H4 (cell line): ENCODE measurements around the gene SIGMAR1. TPM values are rescaled to one million over a fixed set of nuclear protein-coding genes. Genes with fewer than 3 reads are reported as not detected.

ENCODE experiments used
- DNase-seq: peaks from one replicate; pipeline ENCODE4 v3.0.0-alpha.2; 2015; ENCODE audit warnings: low spot score
- total RNA-seq: library from RNA; depleted of rRNA; stranded (reverse); fragments of >200 nt; shearing (Covaris generic); gene quantifications from 2 replicates; pipeline ENCODE4 v1.2.3, GENCODE V29; 2014

The SIGMAR1 gene
- total RNA-seq, 1 experiment from 2014 or later = 127 TPM

DNA sequence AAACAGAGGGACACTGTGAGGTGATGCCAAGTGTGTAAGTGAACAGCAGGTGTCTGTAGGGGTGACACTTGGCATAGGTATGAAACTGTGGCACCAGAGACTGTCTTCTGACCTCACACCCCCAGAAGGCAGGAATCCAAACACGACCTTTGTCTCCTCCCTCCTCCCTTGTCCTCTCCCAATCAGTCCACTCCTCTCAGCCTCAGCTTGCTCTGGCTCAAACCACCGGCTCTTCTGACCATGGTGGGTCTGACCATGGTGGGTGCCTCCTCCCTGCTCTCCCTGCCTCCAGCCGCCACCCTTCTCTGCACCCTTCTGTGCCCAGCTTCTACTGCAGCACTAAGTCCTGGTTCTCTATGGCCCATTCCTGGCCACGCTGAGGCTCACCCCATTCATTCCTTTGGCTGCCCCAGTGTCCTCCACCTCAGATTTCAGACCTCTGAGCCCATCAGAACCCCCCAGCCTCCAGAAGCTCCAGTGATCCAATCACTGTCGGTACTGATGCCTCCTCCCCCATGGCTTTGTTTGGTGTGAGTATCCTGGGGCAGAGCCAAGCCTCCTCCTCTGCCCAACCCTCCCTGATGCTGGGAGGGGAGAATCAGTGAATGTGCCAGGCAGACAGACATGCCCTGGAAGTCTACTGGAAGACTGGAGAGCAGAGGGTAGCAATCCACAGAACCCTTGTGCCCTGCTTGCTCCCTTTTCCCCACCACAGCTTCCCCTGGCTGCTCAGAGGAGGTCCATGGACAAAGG lies 7.0 kb downstream of the SIGMAR1 start:
- DNase-seq = no peak

DNA sequence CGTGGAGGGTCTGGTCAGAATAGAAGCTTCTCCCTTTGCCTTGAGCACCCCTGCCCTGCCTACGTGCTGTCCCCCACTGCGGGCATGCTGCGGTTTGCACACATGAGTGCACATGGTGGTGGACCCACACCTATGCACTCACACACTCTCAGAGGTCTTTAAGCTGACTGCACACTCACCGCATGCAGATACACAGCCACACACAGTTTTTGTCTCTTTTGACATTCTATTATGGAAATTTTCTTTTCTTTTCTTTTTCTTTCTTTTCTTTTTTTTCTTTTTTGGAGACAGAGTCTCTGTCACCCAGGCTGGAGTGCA lies 8.1 kb downstream of the SIGMAR1 start:
- no peak for DNase-seq

DNA sequence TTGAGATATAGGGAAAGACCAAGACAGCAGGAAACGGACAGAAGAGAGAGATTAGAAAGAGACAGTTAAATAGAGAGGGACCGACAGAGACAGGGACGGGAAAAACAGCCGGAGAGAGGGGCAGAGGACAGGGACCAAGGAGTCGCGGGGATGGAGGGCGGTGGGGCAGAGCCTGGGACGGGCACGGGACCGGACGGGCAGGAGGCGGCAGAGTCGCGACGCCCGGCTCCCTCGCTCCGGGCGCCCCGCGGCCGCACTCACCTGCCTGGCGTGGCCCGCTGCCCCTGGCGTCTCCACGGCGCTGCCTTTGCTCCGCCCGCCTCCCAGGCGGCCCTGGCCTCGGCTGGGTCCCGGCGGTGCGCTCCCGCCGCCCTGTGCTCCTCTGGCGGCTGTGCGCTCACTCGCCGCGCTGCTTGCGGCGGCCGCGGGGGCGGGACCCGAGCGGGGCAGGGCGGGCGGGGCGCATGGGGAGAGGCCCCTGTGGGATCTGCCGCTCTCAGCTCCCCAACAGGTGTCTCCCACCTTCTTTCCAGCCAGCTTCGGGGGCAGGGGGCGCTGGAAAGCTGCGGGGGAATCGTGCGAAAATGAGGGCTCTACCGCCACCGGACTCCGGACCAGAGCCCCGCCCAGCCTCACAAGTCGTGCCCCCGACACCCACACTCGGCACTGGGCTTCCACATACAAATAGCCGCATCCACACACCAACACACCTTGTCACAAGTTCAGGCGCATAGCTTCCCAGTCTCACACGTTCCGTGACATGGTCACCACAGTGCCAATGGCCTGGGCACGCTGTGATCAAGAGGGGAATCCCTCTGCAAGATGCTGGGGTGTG lies 8.7 kb downstream of the SIGMAR1 start, which contains the start of gene ARID3C:
Gene ARID3C (minus strand): TSS at position 411 of the 835 bp plus-strand sequence. CDS start 1,052 bp downstream, outside the sequence.
- no peak for DNase-seq

DNA sequence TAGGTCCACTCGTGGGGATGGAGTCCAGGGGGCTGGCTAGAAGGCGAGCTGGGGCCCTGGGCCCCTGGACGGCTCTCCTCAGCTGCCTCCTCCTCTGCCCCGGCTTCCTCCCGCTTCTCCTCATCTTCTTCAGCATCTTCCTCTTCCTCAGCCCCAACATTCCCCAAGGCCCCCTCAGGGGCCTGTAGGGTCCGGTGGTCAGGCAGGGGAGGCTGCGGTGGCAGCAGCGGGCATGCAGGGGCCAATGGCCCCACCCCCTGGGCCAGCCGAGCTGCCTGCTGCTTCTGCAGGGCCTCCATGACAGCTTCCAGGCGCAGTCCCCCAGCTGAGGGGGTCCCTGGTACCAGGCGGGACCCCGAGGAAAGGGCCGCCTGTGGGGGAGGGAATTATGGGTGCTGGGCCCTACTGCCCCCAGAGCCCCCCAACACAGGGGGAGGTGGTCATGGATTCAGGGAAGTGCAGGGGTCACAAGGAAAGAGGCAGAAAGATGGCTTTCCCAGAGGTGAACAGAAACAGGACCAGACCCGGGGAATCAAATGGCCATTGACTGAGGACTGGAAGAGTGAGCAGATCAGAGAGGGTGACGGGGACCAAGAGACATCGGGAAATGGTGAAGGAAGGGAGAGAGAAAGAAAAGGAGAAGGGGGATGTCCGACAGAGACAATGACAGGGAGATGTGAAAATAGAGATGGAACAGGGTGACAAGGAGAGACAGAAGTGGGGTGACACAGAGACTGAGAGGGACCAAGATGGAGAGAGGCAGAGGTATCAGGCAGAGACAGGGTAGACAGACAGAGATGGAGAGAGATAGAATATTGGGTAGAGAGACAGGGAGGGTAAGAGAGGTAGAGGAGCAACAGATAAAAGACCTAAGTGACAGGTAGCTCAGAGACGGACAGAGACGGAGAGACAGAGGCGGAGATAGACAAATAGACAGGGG lies 9.6 kb downstream of the SIGMAR1 start:
- DNase-seq = no peak

DNA sequence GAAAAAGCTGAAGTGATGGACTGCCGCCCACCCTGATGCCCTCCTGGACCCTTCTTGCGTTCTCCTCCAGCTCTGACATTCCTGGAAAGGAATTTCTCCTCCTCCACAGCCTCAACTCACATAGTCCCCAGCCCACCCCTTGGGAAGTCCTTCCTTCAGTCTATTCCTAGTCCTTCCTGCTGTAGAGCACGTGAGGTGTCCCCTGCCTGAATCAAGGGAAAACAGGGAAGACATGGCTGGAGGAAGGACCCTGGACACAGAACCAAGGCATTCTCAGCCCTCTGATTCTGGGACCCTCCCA lies 12.5 kb downstream of the SIGMAR1 start:
- DNase-seq = no peak

DNA sequence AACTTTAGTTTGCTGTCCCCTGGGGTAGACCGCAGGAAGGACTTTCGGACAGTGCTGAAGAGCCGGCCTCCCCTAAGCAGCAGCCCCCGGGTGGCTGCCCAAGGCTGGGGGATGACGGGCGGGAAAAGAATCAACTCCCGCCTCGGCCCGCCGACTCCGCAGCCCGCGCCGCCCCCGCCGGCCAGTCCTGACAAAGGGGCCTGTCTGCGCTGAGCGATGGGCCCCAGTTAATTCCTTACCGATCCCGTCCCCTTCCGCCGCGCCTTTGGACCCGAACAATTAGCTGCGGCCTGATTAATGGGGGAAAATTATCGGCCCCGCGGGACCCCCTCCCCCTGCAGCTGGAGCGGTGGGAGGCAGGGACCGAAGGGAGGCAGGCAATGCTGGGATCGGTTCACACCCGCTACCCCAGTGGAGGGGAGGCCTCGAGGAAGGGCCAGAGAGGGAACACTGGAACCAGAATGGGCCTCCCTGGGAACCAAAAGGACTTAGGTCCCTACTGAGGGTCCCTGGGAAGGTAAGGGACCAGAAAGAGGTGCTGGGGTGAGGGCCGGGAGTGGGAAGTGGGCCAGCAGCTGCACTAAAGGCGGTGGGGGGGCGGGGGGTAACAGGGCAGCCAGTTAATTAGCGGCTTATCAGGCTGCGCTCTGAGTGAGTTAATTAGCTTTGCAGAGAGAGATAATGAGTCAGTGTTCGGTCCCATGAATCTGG lies 13.0 kb downstream of the SIGMAR1 start:
- no peak for DNase-seq

DNA sequence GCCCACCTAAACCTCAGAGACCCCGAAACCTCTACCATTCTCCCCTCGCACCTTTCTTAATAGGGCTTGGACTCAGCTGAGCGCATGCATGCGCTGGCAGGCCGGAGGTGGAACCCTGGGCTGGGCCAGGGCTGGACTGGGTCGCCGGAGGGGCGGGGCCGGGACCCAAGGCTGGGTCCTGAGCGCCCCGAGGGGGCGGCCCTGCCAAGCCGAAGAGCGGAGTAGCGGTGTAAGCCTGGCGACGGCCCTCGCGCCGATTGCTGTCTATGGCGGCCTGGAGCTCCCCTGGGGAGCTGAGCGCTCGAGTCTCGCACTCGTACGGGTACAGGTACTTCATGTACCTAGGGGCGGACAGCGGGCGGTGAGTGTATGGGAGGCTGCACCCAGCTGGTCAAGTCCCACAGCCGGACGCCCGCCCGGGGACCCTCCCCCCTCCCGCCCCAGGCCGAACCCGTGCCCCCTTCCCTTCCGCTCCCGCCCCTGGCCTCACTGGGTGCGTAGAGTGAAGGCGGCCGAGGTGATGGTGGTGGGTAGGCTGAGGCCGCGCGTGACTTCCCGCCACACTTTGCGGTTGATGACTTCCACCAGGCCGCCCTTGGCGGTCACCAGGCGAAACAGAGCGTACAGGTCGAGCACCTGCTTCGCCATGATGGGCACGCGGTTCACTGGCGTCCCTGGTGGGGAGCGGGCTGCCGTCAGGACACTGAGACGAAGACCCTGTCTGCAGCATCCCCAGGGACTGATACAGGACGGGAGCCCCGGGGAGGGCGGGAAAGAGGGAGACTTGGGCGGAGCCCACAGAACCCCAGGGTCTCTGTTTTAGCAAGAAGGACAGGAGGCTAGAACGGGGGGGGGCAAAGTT lies 14.0 kb downstream of the SIGMAR1 start:
- DNase-seq = no peak

DNA sequence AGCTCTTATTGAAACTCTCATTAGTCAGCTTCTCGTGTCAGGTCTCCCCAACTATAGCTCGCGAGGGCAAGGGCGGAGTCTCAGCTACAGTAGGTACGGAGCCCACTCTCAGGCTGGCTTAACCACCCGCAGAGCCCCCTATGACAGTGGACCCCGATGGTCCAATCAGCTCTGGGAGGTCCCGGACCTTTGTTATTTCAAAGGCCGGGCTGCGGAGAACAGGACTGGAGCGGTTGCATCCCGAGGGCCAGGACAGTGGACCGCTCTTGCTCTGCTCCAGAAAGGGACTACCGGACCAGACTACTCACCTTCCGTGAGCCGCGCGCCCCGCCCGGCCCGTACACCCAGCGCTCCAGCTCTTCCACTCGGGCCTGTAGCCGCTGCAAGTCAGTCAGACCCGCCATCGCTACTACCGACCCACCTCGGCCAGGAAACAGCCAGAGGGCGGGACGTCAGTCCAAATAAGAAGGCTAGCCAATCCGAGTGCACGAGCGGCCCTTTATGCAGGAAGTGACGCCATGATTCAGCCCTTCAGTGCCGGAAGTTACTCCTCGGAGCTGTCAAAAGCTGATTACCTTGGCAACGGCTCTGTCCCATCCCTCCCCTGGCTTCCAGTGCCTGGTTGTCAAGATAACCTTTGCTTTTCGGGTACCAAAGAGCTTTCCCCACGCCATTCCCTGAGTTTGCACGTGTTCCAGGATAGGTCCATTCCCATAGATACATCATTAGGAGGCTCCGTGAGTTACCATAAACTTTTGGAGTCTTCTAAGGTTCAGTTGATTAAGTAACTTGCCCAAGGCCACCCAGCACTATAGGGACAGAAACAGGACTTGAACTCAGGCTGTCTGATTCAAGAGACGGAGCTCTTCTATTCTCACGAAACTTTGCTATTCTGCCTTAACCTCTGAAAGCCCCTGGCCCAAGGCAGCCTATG lies 17.3 kb downstream of the SIGMAR1 start, which contains the start of gene DCTN3:
Gene DCTN3 (minus strand): TSS at position 435 of the 934 bp plus-strand sequence. CDS start 31 bp downstream, at position 404.
- DNase-seq = peak; percentile 98

DNA sequence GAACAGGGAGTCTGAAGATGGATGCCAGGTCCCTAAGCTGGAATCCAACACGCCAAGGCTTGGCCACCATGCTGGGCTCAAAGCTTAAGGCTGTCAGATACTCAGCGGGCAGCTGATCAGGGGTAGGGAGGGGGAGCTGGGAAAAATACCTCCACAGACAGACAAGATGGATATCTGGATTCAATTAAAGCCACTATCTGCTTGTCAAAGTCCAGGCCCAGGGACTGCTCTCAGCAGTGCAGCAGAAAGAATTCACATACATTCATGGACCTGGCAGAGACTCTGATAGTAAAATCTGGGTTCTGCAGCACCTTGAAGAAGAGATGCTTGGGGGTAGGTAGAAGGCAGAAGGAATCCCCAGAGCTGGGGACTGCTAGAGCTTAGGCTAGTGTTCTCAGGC lies 22.5 kb downstream of the SIGMAR1 start:
- no peak for DNase-seq

DNA sequence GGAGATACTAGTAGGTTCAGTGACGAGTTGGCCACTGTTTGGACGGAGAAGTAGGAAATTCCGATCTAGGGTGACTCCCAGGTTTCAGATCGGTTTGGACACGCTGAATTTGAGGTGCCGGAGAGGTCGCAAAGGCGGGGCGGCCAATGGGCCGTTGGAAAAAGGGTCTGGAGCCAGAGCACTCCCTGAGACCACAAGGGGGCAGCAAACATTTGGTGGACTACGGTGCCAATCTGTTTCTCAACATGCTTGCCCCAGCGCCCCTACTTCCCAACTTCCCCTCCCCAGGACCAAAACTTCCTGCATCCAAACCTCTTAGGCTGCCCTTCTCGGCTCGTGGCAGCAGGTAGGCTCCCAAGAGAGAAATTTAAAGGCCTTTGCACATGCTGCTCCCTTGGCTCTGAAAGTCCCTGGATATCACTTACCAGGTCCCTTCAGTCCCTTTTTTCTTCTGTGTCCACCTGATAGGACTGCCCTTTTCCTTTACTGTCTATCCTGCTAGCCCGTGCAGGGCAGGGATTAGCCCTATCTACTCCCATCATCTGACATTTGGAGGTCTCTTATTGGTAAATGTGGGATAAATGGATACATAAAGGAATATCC lies 24.7 kb downstream of the SIGMAR1 start:
- DNase-seq = peak; percentile 77

DNA sequence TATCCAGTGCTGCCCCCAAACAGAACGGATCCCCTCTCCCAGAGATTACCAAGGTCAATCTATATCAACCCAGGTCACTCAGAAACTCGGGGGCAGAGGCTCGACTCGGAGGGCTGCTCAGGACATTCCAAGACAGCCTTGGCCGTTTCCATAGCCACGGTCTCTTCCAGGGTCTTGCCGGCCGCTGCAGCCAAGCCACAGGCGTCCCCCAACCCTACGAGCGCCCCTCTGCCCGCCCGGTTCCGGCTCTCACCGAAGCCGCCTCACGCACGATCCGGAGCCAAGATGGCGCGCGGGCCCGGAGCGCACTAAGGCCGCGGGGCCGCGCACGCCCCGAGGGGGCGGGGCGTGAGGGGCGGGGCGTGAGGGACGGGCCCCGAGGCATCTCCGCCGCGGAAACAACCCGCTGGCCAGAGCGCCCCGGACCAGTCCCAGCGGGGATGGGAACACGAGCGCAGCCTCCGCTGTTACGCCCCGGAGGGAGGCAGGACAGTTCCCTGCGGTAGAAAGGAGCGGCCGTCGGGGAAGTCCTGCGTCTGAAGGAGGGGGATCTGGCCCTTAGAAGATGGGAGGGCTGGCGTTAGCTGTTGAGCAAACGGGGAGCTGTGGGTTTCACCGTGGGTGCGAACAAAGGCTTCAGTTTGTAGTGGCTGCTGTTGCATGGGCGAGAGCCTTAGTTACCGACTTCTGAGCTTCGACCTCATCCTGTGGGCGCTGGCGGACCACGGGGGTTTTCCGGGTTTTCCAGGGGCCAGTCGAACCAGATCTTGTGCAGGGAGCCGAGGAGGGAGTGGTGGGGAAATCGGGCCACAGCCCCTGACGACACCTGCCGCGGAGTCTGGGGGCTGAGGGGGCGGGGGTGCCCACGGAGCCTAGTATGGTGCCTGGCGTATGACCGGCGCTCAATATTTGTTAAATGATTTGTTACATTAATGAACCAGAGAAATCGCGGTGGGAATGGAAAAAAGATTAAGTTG lies 25.5 kb downstream of the SIGMAR1 start, which contains the start of gene RPP25L:
Gene RPP25L (minus strand): TSS at position 287 of the 977 bp plus-strand sequence. CDS start 801 bp downstream, outside the sequence.
- peak; percentile 67 for DNase-seq

DNA sequence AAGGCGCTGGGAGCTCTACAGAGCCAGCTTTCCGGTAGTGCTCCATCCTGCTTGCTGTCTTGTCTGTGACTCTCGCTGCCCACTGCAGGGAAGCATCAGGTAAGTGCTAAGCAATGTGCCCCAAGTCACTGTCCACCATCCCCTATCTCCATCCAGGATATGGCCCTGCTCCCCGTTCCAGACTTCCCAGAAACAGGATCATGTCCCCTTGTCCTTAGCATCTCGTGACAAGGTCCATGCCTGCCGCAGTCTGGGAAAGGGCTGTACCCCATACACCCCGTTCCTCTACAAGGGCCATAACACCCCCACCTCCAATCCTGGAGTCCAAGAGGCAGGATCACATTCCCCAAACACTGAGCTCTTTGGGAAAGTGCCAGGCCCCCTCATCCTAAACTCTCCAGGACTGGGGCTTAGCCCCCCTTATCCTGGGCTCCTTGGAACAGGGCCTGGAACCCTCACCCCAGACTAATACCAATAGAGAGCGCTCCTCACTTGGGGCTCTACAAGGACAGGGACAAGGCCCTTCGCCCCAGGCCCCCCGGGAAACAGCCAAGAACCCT lies 26.3 kb downstream of the SIGMAR1 start:
- no peak for DNase-seq

DNA sequence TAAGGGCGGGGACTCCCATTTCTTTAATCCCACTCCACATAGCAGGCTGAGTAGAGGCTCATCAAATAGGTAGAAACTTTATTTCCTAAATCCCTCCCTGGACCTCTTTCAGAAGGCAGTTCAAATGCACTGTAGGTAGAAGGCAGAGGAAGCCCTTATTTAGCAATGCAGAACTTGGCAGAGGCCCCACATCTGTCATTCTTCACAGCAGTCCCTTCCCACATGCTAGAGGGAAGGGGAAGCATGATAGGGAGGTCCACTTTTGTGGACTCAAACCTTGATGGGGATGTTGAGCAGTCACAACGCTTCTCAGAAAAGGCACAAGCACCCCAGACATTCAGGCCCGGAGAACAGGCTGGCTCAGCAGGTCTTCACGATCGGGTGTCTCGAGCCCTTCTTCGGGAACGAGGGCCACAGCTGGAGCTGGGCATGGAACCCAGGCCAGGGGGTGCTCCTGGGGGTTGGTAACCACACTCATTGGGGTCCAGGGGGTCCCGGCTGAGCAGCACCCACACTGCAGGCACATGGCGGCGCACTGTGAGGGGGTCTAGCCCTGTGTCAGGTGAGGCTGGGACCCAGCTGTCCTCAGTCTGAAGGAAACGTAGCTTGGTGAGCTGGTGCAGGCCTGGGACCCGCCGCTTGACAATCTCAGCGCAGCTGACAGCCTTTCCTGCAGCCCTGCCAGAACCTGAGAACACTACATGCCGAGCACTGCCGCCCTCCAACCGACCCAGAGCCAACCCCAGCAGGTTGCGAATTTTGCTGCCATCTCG lies 27.0 kb downstream of the SIGMAR1 start:
- no peak for DNase-seq

DNA sequence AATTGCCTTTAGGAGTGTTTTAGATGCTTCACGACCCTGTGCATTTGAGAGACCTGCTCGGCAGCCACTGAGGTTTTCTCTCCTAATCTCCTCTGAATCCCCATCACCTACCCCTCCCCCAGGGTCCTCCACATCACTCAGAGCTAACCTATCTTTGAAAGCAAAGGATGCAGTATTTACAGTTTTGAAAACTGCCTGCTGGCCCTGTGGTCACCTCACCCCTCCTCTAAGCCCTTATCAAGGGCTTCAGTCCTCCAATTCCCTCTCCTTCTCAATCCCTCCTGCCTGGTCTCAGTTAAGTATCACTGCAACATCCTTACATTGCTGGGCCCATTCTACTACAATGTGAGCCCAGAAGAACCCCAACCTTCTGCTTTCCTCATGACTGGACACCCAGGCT lies 30.3 kb downstream of the SIGMAR1 start:
- DNase-seq = no peak

DNA sequence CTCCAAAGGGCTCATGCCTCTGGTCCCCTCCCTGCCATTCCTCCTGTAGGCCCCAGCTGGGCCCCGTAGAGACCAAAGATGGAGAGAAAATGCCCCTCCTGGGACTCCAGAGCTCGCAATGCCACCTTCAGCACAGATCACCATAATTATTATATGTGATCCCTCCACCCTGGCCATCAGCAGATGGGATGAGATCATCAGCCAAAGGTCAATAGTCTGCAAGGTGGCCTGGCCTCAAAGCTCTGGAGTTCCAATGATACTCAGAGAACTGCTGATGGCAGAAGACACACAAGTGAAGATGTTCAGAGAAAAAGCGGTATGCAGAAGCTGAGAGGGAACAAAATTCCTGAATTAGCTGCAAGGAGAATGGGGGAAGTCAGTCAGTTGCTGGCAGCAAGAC lies 30.7 kb downstream of the SIGMAR1 start:
- DNase-seq = no peak

DNA sequence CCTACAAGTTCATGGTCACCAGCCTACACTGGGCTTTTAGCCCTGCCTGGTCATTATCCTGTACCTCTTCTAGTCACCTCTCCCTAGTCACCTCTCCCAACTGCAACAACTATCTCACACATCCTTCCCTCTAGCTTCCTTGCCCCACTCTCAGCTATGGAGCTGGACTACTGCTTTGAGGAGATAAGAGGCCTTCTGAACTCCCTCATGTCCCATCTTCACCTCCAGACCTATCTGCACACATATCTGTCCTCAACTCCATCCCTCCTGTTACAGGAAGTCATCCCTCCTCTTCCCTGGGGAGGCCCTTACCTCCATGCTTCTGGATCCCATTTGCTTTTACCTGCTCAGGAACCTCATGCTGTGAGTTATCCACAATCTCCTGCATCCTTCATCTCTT lies 31.4 kb downstream of the SIGMAR1 start:
- DNase-seq = no peak
